Activated CD8-positive, alpha-beta T cell treated with anti-CD3 and anti-CD28 coated beads, Interleukin-2, amount 10 ng/mL, durations not matched to agents 7 days and 5 days (primary cell): ENCODE data around the gene SLIT1. TPM values are rescaled to one million over a fixed set of nuclear protein-coding genes. Genes with fewer than 3 reads are reported as not detected.

Experiments
- ATAC-seq: fragments of 150-1000 bp; cut with Tn5 transposase; one replicate; pipeline ENCODE4 v1.10.0; 2021; ENCODE audit warnings: moderate library complexity
- CTCF ChIA-PET: fragments of 350-600 bp; sonication (Branson Sonifier 250); formaldehyde crosslinking; loops from one replicate; lab custom pipeline; 2021; ENCODE audit warnings: antibody characterized with exemption; lab: Charles Lee
- POLR2A ChIA-PET: fragments of 350-600 bp; sonication (Branson Sonifier 250); formaldehyde crosslinking; loops from one replicate; lab custom pipeline; 2021; ENCODE audit warnings: antibody characterized with exemption; lab: Charles Lee
- DNase-seq: peaks from one replicate; pipeline ENCODE4 v3.0.0-alpha.2; 2020
- H3K27ac Mint-ChIP-seq: one replicate; pipeline ENCODE4 v1.8.0; 2021; ENCODE audit warnings: mild to moderate bottlenecking, mixed read lengths
- H3K27me3 Mint-ChIP-seq: one replicate; pipeline ENCODE4 v1.8.0; 2021; ENCODE audit warnings: low read depth, mixed read lengths
- H3K36me3 Mint-ChIP-seq: one replicate; pipeline ENCODE4 v1.8.0; 2021; ENCODE audit warnings: low read depth, mixed read lengths
- H3K4me1 Mint-ChIP-seq: one replicate; pipeline ENCODE4 v1.8.0; 2021; ENCODE audit warnings: low read depth, mixed read lengths
- H3K4me3 Mint-ChIP-seq: one replicate; pipeline ENCODE4 v1.8.0; 2021; ENCODE audit warnings: mild to moderate bottlenecking, mixed read lengths
- H3K9me3 Mint-ChIP-seq: one replicate; pipeline ENCODE4 v1.8.0; 2022; ENCODE audit warnings: mixed read lengths; ENCODE audit not compliant: insufficient read depth
- total RNA-seq, 2 experiments: library from RNA; stranded (reverse); gene quantifications; one replicate each; pipeline ENCODE4 v1.2.3, GENCODE V29; 2021

Gene SLIT1
- total RNA-seq, 2 experiments from 2014 or later = 0.70 to 0.71 TPM

DNA sequence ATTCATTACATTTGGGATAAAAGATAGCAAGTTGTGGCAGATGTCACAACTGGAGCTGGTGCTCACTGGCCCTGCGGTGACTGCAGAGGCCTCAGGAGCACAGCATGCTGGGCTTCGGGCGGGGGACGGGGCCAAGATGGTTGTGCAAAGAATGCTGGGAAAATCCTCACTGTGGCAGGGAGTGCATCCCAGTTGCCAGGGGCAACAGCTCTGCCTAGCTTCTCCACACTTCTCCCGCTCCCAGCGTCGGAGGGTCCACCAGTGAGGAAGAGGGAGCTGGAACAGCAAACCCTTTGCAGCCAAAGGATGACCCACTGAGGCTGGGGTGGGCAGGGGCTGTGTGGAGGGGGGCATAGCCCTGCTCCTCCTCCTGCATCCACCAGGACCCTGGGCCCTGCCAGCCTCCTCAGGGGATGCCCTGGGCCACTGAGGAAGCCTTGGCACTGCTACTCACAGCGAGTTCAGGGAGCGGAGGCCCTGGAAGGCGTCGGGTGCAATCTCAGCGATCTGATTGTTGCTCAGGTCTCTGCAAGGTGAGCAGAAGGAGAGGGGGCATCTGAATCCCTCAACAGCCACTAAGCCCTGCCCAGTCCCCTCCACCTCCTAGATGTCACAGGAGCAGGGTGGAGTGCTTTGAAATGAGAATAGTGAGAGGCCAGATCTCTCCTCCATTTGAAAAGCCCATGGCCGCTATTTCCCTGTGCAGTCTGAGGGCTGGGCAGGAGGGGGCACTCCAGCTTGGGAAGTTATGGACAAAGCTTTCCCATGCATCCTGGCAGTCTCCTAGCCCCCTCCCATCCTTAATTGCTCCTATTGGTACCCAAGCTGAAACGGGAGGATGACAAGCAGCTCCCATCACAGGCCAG lies 126.5 kb downstream of the SLIT1 start:
- DNase-seq (no peak), ATAC-seq (no peak)
- Mint-ChIP-seq H3K27me3 (no peaks in the 10 kb centered on the region), H3K27ac (no peak overlapping the region), H3K4me1 (no peaks in the 10 kb centered on the region), H3K9me3 (no peaks in the 10 kb centered on the region), H3K36me3 (no peaks in the 10 kb centered on the region), H3K4me3 (no peak overlapping the region)
- CTCF ChIA-PET = interaction anchor here (1.0 to 1.8 kb wide), 3 partner anchors 10 to 21 kb away, joined by 3 to 4 read pairs (median 4); no protein-coding TSS in a partner anchor
- POLR2A ChIA-PET = no interaction called here

DNA sequence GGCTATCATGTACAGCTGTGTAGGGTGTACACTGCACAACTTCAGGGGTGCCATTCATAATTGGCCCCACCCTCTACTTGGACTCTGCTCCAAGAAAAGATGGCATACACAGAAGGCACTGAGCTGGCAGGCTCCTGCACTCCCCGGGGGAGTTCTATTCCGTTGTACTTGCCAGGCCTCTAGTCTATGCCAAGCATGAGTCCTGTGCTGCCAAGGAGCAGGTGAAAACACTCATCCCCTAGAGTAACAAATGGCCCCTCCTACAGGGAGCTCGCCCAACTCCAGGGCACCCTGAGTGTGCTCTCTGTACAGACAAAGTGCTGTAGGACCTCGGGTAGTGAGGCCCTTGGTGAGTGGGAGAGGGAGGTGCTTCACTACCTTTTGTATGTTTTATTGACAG lies 127.2 kb downstream of the SLIT1 start:
- Mint-ChIP-seq H3K9me3 (no peaks in the 10 kb centered on the region), H3K4me3 (no peak overlapping the region), H3K27ac (no peak overlapping the region), H3K27me3 (no peaks in the 10 kb centered on the region), H3K4me1 (no peaks in the 10 kb centered on the region), H3K36me3 (no peaks in the 10 kb centered on the region)
- ATAC-seq = no peak
- DNase-seq = no peak
- POLR2A ChIA-PET = no interaction called here
- CTCF ChIA-PET = interaction anchor here (1.5 to 1.8 kb wide), 2 partner anchors 15 to 21 kb away, joined by 4 read pairs; no protein-coding TSS in a partner anchor

DNA sequence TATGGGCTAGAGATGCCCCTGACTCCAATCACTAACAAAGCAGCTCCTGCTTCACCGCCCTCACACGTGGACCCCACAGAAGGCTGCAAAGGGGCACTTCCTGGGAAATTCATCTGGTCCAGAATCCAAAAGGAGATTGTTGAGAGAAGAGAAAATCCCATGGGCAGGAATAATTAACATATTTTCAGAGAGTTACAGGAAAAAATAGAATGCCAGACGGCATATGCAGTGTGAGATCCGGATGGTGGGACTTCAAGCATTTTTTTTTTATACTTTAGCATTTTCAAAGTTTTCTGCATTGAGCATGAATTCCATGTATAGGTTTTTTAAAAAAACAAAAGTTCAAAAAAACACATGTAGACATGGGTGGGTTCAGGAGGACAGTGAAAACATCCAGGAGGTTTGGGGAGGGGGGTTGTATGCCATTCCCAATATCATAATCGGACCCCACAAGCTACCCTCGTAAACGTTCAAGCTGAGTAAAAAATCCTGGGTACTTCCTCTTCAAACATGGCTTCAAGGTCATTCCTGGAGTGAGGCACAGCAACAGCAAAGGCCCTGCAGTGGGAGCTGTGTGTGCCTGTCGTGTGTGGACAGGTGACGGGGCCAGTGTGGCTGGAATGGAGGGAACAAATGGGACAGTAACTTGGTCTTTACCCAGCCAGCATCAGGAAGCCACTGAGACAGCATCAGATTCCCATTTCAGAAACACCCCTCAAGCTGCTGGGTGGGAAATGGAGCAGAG lies 128.1 kb downstream of the SLIT1 start:
- no peak overlapping the region for H3K27ac Mint-ChIP-seq
- H3K27me3 Mint-ChIP-seq = peaks cover under 1% of the 10 kb centered on the region
- H3K4me1 Mint-ChIP-seq = no peaks in the 10 kb centered on the region
- ChIA-PET POLR2A (no interaction called here), CTCF (interaction anchor here (0.8 to 4.0 kb wide), 2 partner anchors 20 to 153 kb away, joined by 3 to 14 read pairs; no protein-coding TSS in a partner anchor)
- ATAC-seq (no peak), DNase-seq (no peak)
- no peaks in the 10 kb centered on the region for H3K36me3 Mint-ChIP-seq
- H3K9me3 Mint-ChIP-seq = no peaks in the 10 kb centered on the region
- H3K4me3 Mint-ChIP-seq = no peak overlapping the region

DNA sequence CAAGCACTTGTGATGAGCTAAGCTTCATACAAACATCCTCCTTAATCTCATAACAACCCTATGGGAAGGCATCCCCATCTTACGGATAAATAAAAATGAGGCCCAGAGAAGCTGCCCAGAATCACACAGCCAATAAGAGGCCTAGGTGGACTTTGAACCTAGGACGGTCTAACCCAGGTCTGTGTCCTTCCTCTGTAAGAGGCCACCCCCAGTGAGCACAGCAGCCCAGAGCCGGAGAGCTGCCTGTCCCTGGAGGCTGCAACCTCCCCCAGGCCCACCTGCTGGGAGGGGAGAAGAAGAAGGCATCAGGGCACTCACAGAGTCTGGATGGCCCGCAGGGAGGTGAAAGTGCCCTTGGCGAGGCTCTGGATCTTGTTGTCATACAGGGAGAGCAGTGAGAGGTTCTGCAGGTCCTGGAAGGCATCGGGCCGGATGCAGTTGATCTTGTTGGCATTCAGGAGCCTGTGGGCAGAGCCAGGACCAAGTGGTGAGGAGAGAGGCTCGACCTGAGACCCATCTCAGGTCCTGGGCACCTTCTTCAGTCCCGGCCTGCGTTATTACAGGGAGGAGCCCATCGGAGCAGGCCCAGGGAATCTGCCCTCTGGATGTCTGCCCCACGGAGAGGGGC lies 129.6 kb downstream of the SLIT1 start:
- POLR2A ChIA-PET = no interaction called here
- no peak for ATAC-seq

DNA sequence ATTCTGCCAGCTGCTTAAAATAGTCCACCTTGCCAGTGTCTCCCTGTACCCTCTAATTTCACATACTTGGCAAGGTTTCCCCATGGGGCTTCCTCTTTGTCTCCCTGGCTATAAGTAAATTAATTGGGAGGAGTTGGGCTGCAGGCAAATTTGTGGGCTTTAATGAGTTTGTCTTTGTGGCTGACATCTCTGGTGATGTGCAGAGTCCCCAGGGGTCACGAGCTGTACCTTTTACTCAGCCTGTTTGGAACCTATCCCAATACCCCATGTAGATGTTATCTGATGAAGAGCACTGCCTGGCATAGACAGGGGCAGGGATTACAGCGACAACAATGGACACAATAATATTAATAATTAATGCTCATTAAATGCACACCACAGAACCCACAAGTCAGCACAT lies 132.5 kb downstream of the SLIT1 start:
- Mint-ChIP-seq H3K27me3 (peaks cover 8% of the 10 kb centered on the region), H3K4me3 (no peak overlapping the region), H3K27ac (no peak overlapping the region), H3K9me3 (no peaks in the 10 kb centered on the region), H3K36me3 (no peaks in the 10 kb centered on the region), H3K4me1 (no peaks in the 10 kb centered on the region)
- ATAC-seq = no peak
- no peak for DNase-seq
- CTCF ChIA-PET = interaction anchor here (1.5 to 1.6 kb wide), 2 partner anchors 15 to 19 kb away, joined by 7 to 9 read pairs; no protein-coding TSS in a partner anchor
- POLR2A ChIA-PET = no interaction called here

More for the DNA sequence above, 129.6 kb downstream of the SLIT1 start:
- peaks cover 5% of the 10 kb centered on the region for H3K27me3 Mint-ChIP-seq
- H3K4me1 Mint-ChIP-seq = no peaks in the 10 kb centered on the region
- CTCF ChIA-PET = interaction anchor here (4.0 kb wide), 1 partner anchor 19 kb away, joined by 14 read pairs; no protein-coding TSS in a partner anchor
- no peak for DNase-seq
- H3K36me3 Mint-ChIP-seq = no peaks in the 10 kb centered on the region
- no peaks in the 10 kb centered on the region for H3K9me3 Mint-ChIP-seq
- H3K4me3 Mint-ChIP-seq = no peak overlapping the region
- no peak overlapping the region for H3K27ac Mint-ChIP-seq

DNA sequence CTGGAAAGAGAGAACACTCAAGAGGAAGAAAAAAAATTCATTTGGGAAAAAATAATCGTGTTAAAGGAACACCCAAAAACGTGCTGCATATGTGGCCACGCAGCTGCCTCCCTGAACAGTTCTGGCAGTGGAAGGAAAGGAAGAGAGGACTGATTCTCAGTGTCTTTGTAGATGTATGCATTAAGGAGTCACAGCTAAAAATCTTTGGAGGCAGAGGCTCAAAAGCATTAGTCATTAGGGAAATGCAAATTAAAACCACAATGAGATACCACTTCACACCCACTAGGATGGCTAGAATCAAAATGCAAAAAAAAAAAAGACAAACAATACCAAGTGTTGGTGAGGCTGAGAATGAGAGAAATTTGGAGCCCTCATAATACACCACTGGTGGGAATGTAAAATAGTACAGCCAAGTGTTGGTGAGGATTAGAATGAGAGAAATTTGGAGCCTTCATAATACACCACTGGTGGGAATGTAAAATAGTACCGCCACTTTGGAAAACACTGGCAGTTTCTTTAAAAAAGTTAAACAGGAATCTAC lies 134.7 kb downstream of the SLIT1 start:
- Mint-ChIP-seq H3K4me3 (no peak overlapping the region), H3K27ac (no peak overlapping the region), H3K9me3 (no peaks in the 10 kb centered on the region), H3K27me3 (peaks cover 8% of the 10 kb centered on the region), H3K36me3 (no peaks in the 10 kb centered on the region), H3K4me1 (no peaks in the 10 kb centered on the region)
- POLR2A ChIA-PET = no interaction called here
- DNase-seq (no peak), ATAC-seq (no peak)
- CTCF ChIA-PET = interaction anchor here (1.4 to 1.8 kb wide), 3 partner anchors 14 to 160 kb away, joined by 5 to 13 read pairs (median 7); no protein-coding TSS in a partner anchor

DNA sequence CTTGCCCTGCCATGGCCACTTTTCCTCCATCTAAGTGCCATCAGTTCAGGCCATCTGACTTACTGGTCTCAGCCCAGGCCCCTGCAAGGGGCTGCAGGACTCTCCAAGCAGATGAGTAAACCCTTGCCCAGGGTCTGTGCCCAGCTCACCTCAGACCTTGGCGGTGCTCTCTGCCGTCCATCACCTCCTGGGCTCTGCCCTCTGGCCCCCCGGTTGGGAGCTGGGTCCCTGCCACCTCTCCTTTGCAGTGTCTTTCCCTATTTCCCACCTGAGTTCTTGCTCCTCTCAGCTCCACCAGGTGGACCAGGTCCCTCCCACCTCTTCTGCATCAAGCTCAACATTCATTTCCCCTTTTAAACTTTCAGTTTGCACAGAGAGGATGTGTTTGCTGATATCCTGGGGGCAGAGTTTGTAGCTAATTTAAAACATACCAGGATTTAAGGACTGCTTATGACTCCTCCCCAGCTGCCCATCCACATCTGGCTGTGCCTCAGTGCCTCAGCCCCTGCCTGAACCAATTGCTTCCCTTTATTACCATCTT lies 135.5 kb downstream of the SLIT1 start:
- Mint-ChIP-seq H3K4me3 (no peak overlapping the region), H3K27me3 (peaks cover 8% of the 10 kb centered on the region), H3K27ac (no peak overlapping the region), H3K9me3 (no peaks in the 10 kb centered on the region), H3K36me3 (no peaks in the 10 kb centered on the region), H3K4me1 (no peaks in the 10 kb centered on the region)
- DNase-seq = no peak
- no peak for ATAC-seq
- POLR2A ChIA-PET = no interaction called here
- CTCF ChIA-PET = interaction anchor here (1.4 to 1.8 kb wide), 3 partner anchors 13 to 160 kb away, joined by 5 to 13 read pairs (median 7); no protein-coding TSS in a partner anchor

DNA sequence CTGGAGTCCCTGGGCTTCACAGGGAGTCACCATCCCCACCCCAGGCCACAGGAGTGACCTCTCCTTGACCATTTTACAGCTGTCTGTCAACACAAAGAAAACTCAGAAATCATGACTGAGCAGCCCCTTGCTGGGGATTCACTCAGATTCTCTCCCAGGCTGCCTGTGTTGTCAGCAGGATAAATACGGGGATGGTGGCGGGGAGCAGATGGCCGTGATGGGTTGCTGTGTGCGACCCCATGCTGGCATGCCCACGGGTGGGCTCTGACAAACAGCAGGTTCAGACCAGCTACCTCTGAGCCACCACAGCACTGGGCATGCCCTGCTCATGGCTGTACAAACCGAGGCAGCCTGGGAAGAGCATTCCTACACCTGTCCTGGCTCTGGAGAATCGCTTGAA lies 136.1 kb downstream of the SLIT1 start:
- H3K27ac Mint-ChIP-seq = no peak overlapping the region
- H3K36me3 Mint-ChIP-seq = no peaks in the 10 kb centered on the region
- DNase-seq (no peak), ATAC-seq (no peak)
- H3K9me3 Mint-ChIP-seq = no peaks in the 10 kb centered on the region
- CTCF ChIA-PET = interaction anchor here (1.4 to 1.8 kb wide), 3 partner anchors 12 to 161 kb away, joined by 5 to 13 read pairs (median 7); no protein-coding TSS in a partner anchor
- no peak overlapping the region for H3K4me3 Mint-ChIP-seq
- no peaks in the 10 kb centered on the region for H3K4me1 Mint-ChIP-seq
- POLR2A ChIA-PET = no interaction called here
- H3K27me3 Mint-ChIP-seq = peaks cover 8% of the 10 kb centered on the region

DNA sequence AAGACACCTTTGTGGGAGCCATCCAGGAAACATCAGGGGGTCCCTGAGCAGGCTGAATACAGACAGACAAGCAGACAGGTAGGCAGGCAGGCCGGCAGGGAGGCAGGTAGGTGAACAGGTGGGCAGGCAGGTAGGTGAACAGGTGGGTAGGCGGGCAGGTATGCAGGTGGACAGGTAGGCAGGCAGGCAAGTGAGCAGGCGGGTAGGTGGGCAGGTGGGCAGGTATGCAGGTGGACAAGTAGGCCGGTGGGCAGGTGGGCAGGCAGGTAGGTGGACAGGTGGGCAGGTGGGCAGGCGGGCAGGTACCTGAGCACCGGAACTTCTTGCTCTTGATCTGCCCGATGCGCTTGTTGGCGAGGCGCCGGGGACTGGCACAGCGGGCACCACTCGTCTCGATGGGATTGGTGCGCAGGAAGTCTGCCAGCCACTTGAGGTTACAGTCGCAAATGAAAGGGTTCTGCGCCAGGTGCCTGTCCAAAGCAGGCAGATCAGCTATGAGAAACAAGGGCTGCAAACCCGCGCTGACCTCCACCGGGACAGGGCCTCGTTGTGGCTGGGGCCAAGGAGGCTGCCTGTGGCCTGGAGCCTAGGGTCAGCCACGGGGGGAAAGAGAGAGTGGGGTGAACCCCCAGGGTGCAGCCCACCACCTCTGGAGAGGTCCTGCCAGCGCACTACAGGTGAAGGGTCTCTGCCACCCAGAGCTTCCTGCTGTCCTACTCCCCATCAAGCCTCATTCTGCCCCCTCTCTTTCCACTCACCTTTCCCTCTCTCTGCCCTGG lies 136.9 kb downstream of the SLIT1 start:
- Mint-ChIP-seq H3K4me3 (no peak overlapping the region), H3K4me1 (no peaks in the 10 kb centered on the region), H3K27me3 (peaks cover 8% of the 10 kb centered on the region), H3K9me3 (no peaks in the 10 kb centered on the region), H3K36me3 (no peaks in the 10 kb centered on the region), H3K27ac (no peak overlapping the region)
- POLR2A ChIA-PET = no interaction called here
- no peak for DNase-seq
- CTCF ChIA-PET = no interaction called here
- ATAC-seq = no peak

DNA sequence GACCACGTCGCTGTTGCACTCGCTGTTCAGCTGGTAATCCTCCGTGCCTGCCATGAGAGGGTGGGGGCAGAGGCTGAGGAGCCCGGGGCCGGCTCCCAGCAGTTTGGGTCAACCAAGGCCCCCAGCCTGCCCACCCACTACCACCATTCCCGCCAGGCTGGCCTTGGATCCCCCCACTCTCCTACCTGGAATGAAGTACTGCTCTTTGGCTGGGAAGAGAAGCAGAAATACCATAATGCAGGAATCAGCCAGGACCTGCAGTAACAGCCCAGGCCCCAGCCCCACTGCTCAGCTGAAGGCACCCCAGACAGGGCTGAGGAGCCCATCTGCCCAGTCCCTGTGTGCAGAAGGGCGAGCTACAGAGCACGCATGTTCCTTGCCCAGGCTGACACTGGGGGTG lies 138.0 kb downstream of the SLIT1 start:
- no peaks in the 10 kb centered on the region for H3K36me3 Mint-ChIP-seq
- H3K4me3 Mint-ChIP-seq = no peak overlapping the region
- no peak overlapping the region for H3K27ac Mint-ChIP-seq
- H3K4me1 Mint-ChIP-seq = no peaks in the 10 kb centered on the region
- ChIA-PET CTCF (no interaction called here), POLR2A (no interaction called here)
- DNase-seq (no peak), ATAC-seq (no peak)
- peaks cover 8% of the 10 kb centered on the region for H3K27me3 Mint-ChIP-seq
- H3K9me3 Mint-ChIP-seq = no peaks in the 10 kb centered on the region
